ENCODE results near the gene ACER2. TPM values are rescaled to one million over a fixed set of nuclear protein-coding genes. Genes with fewer than 3 reads are reported as not detected.

Gene ACER2
- total RNA-seq, 1 experiment from 2014 or later, result 9.6 TPM

DNA sequence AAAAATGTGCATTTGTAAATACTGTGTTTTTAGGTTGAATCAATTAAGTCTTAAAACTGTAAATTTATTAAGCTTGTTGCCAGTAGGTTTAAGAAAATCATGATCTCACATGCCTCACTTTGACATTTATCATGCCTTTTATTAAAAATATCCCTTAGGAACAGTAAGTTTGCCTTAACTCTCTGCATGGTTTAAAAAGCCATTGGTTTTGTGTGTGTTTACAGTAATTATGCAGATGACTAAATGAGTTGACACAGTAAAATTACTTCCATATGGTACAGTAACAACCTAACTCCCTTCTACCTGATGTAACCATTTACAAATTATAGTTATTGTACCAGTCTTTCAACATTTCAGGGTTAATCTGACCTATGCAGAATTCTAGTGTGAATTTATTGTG, 35.3 kb upstream of the ACER2 start:
- Histone ChIP-seq H3K9me3 (ENCODE audit: control insufficient read depth, low read depth, low read length) (no peaks in the 10 kb centered on the region), H2BK12ac (ENCODE audit: insufficient read length, low read depth, low read length) (no peak overlapping the region), H3K27ac (ENCODE audit: insufficient read length, low read depth, low read length) (no peak overlapping the region), H3T11ph (ENCODE audit: low read length) (no peak overlapping the region), H3K4me2 (ENCODE audit: insufficient read depth, insufficient read length, low read length) (no peak overlapping the region), H3K23me2 (ENCODE audit: insufficient read length, low read depth, low read length, poor library complexity, severe bottlenecking) (no peaks in the 10 kb centered on the region), H3K4me1 (ENCODE audit: insufficient read depth, low read length) (no peaks in the 10 kb centered on the region), H3K79me2 (ENCODE audit: insufficient read depth, low read length) (no peaks in the 10 kb centered on the region), H4K91ac (ENCODE audit: insufficient read length, low read depth, low read length) (no peak overlapping the region), H3K9ac (ENCODE audit: extremely low read depth, insufficient read length, low read length) (no peak overlapping the region), H3K27me3 (ENCODE audit: insufficient read depth, low read length) (no peaks in the 10 kb centered on the region), H3K4ac (ENCODE audit: low read depth, low read length) (no peak overlapping the region), H4K20me1 (ENCODE audit: control insufficient read depth, insufficient read depth, insufficient read length) (no peaks in the 10 kb centered on the region), H2AK5ac (ENCODE audit: insufficient read length, low read length) (no peak overlapping the region), H4K5ac (ENCODE audit: insufficient read length, low read depth, low read length) (no peak overlapping the region), H3K18ac (ENCODE audit: insufficient read length, low read depth, low read length) (no peak overlapping the region), H3K23ac (ENCODE audit: insufficient read length, low read depth, low read length) (no peak overlapping the region), H4K8ac (replicated peaks; ENCODE audit: insufficient read length, low read depth, low read length) (no peak overlapping the region), H2BK20ac (ENCODE audit: low read depth, low read length, poor library complexity, severe bottlenecking) (no peak overlapping the region), H2BK120ac (ENCODE audit: low read depth, low read length, poor library complexity, severe bottlenecking) (no peak overlapping the region), H3K56ac (ENCODE audit: insufficient read length, low read depth, low read length) (no peak overlapping the region), H2BK5ac (ENCODE audit: insufficient read length, low read length) (no peak overlapping the region), H2AFZ (ENCODE audit: low read length) (no peak overlapping the region), H3K79me1 (ENCODE audit: insufficient read depth, low read depth, low read length, poor library complexity, severe bottlenecking) (no peaks in the 10 kb centered on the region), H2BK15ac (ENCODE audit: low read depth, low read length) (no peak overlapping the region), H3K14ac (ENCODE audit: insufficient read depth, low read length) (no peak overlapping the region)
- no peak overlapping the region for H3K4me3 Mint-ChIP-seq
- no peaks in the 10 kb centered on the region for H3K27me3 Mint-ChIP-seq (ENCODE audit: low read depth)
- H3K27ac Mint-ChIP-seq, result peak overlapping the region in 1 of 3 experiments; percentile 76; a peak in 2 of 7 replicates
- no peaks in the 10 kb centered on the region for H3K9me3 Mint-ChIP-seq
- peaks cover 14 to 17% of the 10 kb centered on the region in 2 experiments for H3K4me1 Mint-ChIP-seq
- DNase-seq, result no peak
- TF ChIP-seq, protein P1, sequence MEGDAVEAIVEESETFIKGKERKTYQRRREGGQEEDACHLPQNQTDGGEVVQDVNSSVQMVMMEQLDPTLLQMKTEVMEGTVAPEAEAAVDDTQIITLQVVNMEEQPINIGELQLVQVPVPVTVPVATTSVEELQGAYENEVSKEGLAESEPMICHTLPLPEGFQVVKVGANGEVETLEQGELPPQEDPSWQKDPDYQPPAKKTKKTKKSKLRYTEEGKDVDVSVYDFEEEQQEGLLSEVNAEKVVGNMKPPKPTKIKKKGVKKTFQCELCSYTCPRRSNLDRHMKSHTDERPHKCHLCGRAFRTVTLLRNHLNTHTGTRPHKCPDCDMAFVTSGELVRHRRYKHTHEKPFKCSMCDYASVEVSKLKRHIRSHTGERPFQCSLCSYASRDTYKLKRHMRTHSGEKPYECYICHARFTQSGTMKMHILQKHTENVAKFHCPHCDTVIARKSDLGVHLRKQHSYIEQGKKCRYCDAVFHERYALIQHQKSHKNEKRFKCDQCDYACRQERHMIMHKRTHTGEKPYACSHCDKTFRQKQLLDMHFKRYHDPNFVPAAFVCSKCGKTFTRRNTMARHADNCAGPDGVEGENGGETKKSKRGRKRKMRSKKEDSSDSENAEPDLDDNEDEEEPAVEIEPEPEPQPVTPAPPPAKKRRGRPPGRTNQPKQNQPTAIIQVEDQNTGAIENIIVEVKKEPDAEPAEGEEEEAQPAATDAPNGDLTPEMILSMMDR (conservative IDR thresholded peaks at IDR 0.05), result no peak
- peaks cover 26 to 69% (median 49%) of the 10 kb centered on the region in 3 experiments for H3K36me3 Mint-ChIP-seq (ENCODE audit: insufficient read depth in 1 of 3, low read depth in 3 of 3)

Measured in H9 (cell line).